ENCODE results near the gene TENM3.

DNA sequence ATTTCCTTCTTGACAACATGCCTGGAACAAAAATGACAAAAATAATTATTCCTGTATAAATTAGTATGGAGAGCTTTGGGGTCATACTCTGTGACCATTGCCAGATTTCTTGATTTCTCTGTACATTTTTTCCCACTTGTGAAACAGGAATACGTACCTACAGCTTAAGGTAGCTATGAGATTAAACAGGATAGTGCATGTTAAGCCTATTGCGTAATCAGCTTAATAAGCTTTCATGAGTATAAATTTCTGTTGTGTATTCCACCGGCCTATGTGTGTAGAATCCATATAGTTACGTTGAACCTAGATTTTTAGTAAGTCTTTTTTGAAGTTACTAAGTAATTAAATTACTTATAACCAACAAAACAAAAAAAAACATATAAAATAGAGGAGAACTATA, 339.0 kb downstream of the TENM3 start:
- no peak for TF ChIP-seq POLR2A (IDR thresholded peaks at IDR 0.05)
- TF ChIP-seq, protein P1, sequence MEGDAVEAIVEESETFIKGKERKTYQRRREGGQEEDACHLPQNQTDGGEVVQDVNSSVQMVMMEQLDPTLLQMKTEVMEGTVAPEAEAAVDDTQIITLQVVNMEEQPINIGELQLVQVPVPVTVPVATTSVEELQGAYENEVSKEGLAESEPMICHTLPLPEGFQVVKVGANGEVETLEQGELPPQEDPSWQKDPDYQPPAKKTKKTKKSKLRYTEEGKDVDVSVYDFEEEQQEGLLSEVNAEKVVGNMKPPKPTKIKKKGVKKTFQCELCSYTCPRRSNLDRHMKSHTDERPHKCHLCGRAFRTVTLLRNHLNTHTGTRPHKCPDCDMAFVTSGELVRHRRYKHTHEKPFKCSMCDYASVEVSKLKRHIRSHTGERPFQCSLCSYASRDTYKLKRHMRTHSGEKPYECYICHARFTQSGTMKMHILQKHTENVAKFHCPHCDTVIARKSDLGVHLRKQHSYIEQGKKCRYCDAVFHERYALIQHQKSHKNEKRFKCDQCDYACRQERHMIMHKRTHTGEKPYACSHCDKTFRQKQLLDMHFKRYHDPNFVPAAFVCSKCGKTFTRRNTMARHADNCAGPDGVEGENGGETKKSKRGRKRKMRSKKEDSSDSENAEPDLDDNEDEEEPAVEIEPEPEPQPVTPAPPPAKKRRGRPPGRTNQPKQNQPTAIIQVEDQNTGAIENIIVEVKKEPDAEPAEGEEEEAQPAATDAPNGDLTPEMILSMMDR (IDR thresholded peaks at IDR 0.05) = no peak

Data from esophagus squamous epithelium (tissue), 4 donors.